Kidney glomerular epithelial cell (primary cell): ENCODE data around the gene TGIF2.
"Not testable (repeated sequence)": the region's sequence is repeated elsewhere in the genome, so short reads cannot be mapped to it uniquely, and the experiment has no call there.

Experiments
- DNase-seq: peaks from one replicate; lab custom pipeline; 2025; lab: John Stamatoyannopoulos, UW

The TGIF2 gene

GRCh38 chr20:36614781-36615557 lies 41.6 kb downstream of the TGIF2 start:
- DNase-seq = peak; percentile 55

GRCh38 chr20:36620917-36621316 lies 47.5 kb downstream of the TGIF2 start:
- no peak for DNase-seq

- DNase-seq = no peak
Observed at GRCh38 chr20:36623444-36623843, 50.0 kb downstream of the TGIF2 start.

- no peak for DNase-seq
Observed at GRCh38 chr20:36624068-36624943, 50.9 kb downstream of the TGIF2 start.

- no peak for DNase-seq
Observed at GRCh38 chr20:36624944-36625324, 51.5 kb downstream of the TGIF2 start.

- no peak for DNase-seq
Observed at GRCh38 chr20:36628076-36628475, 54.7 kb downstream of the TGIF2 start.

GRCh38 chr20:36629719-36630681 lies 56.6 kb downstream of the TGIF2 start:
- DNase-seq = no peak

GRCh38 chr20:36631646-36632045 lies 58.2 kb downstream of the TGIF2 start:
- peak; percentile 44 for DNase-seq

- no peak for DNase-seq
Observed at GRCh38 chr20:36632147-36632486, 58.7 kb downstream of the TGIF2 start.

GRCh38 chr20:36632487-36633284 lies 59.3 kb downstream of the TGIF2 start:
- DNase-seq = no peak

- no peak for DNase-seq
Observed at GRCh38 chr20:36633285-36633772, 59.9 kb downstream of the TGIF2 start.

- no peak for DNase-seq
Observed at GRCh38 chr20:36634342-36634741, 60.9 kb downstream of the TGIF2 start.

GRCh38 chr20:36638876-36639400 lies 65.5 kb downstream of the TGIF2 start:
- not testable (repeated sequence) for DNase-seq

GRCh38 chr20:36641506-36641843 lies 68.1 kb downstream of the TGIF2 start:
- no peak for DNase-seq

GRCh38 chr20:36642136-36642535 lies 68.7 kb downstream of the TGIF2 start:
- DNase-seq = no peak
